ENCODE measurements around the gene ADAMTS14.

Gene ADAMTS14

DNA sequence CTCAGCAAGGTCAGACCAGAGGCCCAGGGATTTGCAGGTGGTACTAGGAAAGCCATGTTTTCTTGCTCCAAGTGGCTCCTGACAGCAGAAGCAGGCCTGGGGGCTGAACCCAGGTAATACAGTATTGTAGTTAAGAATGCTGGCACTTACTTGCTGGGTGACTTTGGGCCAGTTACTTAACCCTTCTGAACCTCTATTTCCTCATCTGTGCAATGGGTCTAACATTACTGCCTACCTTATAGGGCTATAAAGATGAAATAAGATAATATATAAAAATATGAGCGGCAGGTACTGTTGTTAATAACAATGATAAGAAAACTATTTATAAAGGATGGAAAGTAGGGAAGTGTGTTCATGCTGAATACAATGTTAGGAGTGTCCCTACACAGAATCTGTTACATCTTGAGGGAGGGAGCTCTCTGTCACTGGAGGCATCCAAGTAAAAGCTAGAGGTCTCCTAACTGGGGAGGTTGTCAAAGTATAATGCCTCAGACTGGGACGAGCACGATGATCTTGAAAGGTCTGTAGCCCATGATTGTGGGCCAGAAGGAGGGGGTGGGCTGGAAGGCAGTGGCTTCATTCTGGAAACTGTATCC lies 26.9 kb downstream of the ADAMTS14 start:
- DNase-seq: no peak

DNA sequence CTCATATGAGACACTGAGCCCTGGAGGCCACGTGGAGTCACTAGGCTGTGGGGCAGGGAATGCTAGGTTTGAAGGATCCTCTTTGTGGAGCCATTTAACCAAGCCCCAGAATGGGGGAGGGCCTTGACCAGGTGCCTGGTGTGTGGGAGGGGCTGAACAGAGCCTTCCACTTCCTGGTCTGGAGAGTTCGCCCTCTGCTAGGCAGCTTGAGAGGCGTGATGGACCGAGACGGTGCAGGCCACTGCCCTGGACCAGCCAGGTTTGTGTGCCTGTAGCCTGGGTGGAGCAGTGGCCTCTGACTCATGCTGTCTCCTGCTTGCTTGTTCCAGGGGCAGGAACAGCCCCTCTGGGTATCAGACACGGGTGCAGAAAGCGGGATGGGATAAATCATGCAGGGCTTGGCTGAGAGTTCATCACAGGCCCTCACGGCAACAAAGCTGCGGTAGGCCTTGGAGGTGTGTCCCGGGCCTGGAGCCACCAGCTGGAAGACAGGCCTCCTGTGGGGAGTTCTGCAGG lies 27.4 kb downstream of the ADAMTS14 start:
- DNase-seq: no peak

DNA sequence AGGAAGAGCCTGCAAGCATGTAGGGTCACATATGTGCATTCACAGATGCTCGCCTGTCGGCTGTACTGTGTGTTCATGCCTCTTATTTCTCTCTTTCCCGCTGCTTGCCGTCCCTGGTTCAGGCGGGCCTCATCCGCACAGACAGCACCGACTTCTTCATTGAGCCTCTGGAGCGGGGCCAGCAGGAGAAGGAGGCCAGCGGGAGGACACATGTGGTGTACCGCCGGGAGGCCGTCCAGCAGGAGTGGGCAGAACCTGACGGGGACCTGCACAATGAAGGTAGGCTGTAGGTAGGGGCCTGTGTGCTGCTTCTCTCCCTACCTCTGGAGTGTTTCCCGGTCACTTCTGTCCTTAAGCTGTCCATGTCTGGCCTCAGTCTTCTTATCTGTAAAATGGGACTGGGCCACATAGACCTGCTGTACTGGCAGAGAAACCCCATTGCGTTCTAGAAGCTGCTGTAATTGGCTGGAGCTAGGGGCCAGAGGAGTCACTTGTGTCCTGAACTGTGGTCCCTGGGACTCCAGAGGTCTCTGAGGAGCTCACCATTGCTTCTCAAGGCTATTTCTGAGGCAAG lies 30.0 kb downstream of the ADAMTS14 start:
- no peak for DNase-seq

DNA sequence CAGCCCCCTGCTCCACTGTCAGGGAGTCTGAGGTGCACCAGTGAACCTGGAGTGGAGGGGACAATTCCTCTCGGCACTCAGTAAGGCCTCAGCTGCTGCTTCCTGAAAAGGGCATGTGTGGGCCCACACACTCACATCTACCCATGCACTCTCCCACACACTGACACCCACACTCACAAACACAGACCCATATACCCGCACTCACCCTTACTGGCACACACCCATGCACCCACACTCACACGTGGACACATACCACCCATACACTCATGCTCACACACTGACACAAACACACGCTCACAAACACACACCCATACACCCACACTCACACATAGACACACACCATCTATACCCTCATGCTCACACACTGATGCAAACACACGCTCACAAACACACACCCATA lies 31.9 kb downstream of the ADAMTS14 start:
- DNase-seq: no peak

DNA sequence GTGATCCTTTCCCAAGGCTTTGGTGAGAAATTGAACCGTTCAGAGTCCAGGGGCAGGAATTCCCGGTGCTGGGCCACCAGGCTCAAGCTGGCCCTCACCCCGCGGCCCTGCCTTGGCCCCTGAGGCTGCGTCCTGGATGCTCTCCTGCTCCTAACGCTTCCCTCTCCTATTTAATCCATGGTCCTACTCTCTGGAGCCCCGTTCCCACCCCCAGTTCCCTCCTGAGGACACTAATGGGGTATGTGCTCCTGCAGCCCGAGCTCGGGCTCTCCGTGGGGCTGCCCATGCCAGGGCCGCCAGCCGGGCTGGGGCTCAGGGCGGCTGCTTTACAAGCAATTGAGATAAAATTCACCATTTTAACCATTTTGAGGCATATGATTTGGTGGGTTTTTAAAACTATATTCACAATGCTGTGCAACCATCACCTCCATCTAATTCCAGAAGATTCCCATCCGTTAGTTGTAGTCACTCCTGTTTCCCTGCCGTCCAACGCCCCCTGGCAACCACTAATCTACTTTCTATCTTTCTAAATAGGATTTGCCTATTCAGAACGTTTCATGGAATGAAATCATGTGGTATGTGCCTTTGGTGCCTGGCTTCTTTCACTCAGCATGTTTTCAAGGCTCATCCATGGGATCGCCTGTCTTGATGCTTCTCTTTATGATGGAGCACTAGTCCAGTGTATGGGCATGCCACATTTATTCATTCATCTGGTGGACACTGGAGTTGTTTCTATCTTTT lies 33.0 kb downstream of the ADAMTS14 start:
- no peak for DNase-seq

DNA sequence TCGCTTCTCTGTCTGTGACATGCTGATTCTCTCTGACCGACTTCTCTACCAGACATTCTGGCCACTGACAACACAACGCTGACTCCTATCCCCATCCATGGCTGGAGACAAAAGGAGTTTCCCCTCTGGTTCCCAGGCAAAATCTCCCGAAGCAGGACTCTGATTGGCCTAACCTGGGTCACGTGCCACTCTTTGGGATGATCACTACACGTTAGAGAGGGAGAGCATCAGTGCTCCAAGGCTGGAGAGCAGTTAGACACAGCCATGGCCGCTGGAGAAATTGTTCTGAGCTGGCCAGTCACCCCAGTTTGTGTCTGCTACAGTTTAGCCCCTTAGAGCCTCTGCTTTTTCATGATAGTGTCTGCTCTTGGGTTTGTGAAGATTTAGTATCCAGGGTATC lies 38.9 kb downstream of the ADAMTS14 start:
- no peak for DNase-seq

DNA sequence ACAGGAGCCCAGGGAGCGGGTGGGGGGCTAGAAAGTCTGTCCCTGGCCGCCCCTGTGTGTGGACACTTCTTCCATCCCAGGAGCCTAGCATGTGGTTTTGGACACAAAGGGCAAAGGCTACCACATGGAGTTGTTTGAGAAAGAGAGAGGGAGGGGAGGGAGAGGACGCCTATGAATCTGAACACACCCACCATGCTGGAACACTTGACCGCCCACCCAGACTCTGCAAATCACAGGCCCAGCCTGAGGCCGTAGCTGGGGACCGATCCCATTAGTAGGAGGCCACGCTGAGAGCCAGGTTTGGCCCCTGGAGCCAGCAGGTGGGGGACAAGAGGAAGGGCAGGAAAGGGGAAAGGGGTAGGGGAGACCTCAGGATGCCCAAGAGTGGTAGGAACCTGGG lies 39.6 kb downstream of the ADAMTS14 start:
- no peak for DNase-seq

DNA sequence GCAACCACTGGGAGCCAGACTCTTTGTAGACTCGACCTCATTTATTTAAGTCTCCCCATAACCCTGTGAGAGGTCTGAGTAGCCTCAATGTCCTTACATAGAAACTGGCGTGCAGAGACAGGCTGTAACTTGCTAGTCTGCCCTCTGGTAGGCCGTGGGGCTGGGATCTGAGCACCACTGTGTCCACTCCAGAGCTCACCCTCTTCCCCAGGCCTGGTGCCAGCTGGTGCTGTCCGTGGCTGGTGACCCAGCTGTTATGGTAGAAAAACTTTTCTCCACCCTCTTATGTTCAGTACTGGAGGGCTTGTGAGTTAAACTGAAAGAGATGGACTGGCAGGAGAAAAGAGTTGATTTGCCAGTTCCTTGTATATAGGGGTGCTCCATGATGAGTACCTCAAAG lies 41.9 kb downstream of the ADAMTS14 start:
- DNase-seq: no peak

DNA sequence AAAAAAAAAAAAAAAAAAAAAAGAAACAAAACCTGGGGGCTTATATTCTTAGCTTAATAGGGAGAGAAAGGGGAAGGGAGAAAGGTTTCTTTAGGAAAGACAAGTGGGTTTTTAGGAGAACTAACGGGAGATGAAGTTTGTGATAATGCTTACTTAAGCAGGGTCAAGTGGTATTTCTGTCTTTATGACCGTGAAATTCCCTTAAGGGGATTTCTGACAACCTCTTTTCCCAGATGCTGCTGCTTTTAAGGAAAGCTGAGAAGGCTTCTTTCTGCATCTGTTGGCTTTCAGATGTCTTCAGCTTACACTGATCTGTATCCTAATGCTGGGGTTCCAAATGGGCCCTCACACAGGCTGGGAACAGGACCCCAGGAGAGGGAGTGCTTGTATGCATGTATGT lies 42.6 kb downstream of the ADAMTS14 start:
- no peak for DNase-seq

DNA sequence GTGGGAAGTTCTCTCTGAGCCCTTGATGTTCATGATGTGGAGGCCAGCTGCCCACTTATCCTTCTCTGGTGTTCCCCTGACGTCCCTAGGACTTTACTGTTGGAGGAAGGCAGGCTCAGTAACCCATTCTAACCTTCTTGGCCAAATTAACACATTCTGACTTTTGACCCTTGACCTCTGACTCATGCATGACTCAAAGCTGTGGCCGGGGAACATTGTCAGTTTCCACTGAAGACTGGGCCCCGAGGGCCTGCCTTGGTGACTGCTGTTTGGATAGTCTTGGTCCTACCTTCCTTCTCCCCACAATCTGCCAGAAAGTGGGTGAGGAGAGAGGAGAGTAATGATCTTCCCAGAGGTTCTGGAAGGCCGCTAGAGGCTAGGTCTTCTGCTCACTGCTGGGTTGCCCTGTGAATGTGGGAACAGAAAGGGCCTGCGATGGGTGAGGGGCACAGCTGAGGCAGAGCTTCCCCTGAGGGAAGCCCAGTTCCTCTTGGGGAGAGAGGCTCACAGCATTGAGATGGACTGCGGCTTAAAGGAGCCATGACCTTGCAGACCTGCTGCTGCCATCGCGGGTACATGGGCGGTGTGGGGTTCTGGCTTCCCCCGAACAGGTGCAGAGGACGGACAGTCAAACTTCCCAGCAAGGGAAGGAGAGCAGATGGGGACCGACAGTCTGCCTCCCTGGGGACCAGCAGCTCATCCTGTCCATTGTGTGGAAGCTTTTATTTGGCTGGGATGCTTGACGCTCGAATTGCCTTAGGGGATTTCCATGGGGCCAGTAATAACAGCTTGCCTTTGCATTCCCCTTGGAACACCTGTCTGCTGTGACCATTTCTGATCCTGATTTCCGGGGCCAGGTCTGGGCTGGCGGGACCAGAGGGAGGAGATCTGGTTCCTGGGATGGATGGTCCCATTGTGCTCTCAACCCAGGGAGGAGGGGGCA lies 43.8 kb downstream of the ADAMTS14 start:
- DNase-seq: no peak

DNA sequence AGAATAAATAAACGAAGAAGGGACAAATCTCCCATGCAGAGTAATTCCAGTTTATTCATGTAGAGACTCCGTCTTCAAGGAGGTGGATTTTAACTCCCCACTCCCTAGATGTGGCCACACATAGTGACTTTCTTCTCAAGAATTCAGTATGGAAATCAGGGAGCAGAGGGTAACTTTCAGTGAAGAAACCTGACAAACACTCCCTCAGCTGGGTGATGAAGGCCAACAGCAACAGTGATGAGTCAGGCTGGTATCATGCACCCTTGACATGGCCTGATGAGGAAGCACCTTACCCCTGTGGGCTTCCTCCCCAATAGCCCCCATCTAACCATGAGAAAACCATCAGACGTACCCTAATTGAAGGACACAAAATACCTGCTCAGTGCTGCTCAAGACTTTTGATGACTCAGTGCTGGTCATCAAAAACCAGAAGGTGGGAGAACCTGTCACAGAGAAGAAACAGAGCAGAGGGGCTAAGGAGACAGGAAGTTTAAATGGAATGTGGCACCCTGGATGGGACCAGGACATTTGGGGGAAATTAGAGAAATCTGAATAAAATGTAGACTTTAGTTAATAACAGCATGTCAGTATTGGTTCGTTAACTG lies 50.6 kb downstream of the ADAMTS14 start:
- DNase-seq: no peak

DNA sequence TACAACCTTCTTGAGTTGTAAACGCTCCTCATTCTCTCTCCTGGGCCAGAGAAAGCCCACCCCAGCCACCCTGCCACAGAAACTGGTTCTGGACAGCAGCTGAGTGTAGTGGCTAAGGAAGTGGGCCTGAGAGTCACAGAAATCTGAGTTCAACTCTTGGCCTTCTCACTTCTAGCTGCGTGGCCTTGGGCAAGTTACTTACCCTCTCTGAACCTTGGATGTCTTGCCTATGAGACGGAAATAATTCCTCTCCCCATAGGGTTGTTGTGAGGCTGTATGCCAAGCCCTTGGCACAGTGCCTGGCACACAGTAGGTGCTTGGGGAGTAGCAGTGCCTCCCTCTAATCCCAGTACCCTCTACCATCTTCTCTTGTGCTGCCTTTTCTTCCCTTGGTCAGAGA lies 51.5 kb downstream of the ADAMTS14 start:
- no peak for DNase-seq

DNA sequence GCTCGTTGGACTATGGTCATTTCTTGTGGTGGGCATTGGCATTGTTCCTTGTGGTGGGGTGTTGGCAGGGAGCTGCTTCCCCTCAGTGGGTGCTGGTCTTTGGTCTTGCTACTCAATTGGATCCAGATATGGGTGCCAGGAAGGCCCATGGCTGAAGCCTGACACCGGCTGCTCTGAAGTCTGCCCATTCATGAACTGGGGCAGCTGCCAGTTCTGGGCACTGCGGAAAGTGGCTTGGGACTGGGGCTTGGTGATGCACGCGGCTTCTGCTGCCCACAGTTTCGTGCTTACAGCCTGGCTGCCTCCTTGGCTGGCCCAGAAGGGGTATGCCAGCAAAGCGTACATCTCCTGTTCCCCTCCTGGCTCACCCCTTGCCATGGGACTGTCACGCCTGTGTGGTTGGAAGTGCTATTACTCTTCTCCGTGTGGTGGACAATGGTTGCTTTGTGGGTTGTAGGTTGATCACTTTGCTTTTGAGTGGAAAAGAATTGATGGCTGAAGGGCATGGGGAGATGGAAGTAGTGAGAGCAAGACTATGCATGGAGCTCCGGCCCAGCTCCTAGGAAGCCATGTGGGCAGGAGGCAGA lies 54.7 kb downstream of the ADAMTS14 start:
- DNase-seq: no peak

DNA sequence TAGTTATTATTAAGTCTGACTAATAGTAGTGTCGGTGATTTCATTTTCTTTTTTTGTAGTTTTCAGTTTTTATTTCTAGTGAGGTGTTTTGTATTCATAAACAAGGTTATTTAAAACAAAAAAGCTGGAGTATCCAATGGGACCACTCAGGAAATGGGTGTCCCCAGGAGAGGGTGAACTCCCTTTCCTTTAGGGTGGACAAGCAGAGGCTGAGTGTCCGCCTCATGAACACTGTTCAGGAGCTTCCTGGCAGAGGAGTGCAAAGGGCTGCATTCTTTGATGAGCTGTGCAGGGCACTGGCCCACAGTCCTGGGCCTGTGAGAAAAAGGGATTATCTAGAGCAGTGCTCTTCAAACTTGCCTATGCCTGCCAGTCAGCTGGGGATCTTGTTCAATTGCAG lies 56.0 kb downstream of the ADAMTS14 start:
- DNase-seq: no peak

DNA sequence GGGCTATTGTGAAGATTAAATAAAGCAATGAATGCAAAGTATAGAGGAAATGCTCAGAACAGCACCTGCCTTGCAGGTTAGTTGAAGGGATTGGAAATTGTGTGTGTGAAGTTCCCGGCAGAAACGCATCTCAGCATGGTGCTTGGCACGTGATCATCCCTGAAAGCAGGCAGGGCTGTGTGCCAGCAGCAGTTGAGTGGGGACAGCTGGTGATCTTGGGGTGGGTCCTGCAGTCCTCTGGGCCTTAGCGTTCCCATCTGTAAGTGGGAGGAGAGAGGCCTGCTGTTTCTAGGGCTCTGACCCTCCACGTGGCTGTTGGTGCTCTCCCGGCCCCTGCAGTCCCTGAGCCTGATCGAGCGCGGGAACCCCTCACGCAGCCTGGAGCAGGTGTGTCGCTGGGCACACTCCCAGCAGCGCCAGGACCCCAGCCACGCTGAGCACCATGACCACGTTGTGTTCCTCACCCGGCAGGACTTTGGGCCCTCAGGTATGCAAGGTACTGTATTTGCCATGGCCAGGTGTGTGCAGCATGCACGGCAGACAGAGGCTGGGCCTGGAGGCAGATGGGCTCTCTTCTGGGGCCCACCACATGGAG lies 57.6 kb downstream of the ADAMTS14 start:
- DNase-seq: no peak

DNA sequence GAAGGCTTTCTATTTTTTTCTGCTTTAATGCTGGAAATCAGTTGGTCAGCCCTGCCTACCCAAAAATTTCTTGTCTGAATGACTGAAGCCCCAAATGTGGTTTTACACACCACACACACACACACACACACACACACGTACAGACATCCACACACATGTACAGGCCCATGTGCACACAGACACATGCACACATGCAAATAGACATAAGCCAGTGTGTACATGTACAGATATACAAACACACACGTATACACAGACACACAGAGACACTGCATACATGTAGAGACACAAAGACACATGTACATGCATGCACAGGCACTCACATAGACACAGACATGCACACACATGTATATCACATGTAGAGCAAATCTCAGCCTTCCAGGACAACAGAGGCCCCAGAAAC lies 58.6 kb downstream of the ADAMTS14 start:
- DNase-seq: no peak

DNA sequence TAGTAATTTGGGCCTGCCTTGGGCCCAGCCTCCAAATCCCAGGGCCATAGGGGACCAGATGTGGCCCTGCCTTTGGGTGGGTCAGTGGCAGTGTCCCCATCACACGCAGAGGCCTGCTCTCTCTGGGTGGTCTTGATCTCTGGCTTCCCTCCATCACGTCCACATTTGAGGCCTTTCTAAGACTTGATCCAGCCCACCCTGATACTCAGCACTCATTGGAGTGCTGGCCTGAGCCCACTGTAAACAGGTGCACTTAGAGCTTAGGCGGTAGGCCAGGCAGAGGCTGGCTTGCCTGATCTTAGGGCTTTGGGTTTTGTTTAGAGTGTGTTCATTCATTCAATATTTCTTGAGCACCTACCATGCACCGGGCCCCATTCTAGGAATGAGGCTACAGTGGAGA lies 60.3 kb downstream of the ADAMTS14 start:
- no peak for DNase-seq

DNA sequence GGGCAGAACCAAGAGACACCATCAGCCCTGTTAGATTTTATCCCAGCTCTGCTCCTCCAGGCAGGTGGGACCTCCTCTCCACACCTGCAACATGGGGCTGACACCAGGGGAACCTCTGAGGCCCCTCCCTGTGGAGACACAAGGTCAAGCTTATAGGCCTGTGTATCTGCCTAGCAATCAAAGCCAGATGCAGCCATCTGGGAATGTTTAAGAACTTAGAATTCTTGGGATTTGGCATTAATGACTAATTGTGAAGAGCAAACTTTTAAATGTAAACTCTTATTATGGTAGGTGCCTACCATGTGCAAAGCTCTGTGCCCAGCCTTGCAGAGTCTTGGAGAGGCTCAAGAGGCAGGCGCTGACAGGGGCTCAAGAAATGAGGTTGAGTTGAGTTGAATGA lies 60.7 kb downstream of the ADAMTS14 start:
- DNase-seq: no peak

DNA sequence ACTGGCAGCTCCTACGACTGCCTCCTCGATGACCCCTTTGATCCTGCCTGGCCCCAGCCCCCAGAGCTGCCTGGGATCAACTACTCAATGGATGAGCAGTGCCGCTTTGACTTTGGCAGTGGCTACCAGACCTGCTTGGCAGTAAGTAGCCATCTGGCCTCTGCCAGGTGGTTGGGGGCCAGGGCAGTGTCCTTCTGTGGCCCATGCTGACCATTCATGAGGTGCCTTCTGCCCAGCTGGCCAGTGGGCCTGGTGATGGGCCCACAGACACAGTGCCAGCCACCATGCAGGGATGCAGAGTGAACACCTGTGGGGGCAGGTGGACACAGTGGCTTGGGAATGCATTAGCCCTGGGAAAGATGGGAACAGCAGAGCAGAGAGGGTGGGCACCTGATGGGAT lies 62.9 kb downstream of the ADAMTS14 start:
- DNase-seq: no peak

DNA sequence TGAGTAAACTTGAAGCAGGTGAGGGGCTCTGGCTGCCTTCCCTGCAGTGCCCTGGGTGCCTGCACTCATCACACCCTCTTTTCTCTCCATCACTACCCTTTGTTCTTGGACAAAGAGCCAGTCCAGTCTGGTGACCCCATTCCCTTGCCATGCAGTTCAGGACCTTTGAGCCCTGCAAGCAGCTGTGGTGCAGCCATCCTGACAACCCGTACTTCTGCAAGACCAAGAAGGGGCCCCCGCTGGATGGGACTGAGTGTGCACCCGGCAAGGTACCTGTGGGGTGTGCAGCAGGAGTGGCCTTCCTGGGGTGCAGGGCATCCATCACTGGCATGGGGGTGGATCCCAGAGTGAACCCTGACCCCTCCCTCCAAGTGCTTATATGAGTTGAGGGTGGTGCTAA lies 64.2 kb downstream of the ADAMTS14 start:
- DNase-seq: no peak

DNA sequence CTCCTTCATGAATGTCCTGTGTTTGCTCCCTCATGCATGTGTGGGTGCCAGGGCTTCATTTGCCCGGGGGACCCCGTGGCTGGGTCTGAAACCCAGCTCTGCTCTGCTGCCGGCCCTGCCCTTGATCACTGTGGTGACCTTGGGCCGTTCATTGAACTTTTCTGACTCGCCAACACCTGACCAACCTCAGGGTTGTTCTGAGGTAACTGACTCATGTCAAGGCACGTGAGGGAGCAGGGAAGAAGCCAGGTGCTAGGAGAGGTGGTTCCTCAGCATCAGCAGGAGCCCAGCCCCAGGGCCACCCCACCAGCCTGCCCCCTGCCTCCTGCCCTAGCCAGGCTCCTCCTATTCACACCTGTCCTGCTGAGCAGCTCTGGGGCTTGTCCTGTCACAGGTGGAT lies 64.9 kb downstream of the ADAMTS14 start:
- no peak for DNase-seq
